Immature natural killer cell (primary cell): ENCODE data around the gene SOAT2. TPM values are rescaled to one million over a fixed set of nuclear protein-coding genes. Genes with fewer than 3 reads are reported as not detected.
"Not testable (repeated sequence)": the region's sequence is repeated elsewhere in the genome, so short reads cannot be mapped to it uniquely, and the experiment has no call there.

Experiments
- DNase-seq, 3 donors: peaks; one replicate each; pipeline ENCODE4 v3.0.0; 2022; ENCODE audit warnings: mixed read lengths in 1 of 3
- H3K27ac Mint-ChIP-seq, 6 donors: one replicate each; pipeline ENCODE4 v1.8.0; 2020; ENCODE audit warnings: mixed read lengths in 6 of 6, mild to moderate bottlenecking in 5 of 6, inconsistent platforms in 4 of 6, moderate library complexity in 3 of 6
- H3K27me3 Mint-ChIP-seq, 3 donors: one replicate each; pipeline ENCODE4 v1.8.0; 2020 to 2021; ENCODE audit warnings: low read depth in 3 of 3, mild to moderate bottlenecking in 3 of 3, mixed read lengths in 3 of 3, moderate library complexity in 3 of 3, inconsistent platforms in 1 of 3
- H3K36me3 Mint-ChIP-seq, 3 donors: one replicate each; pipeline ENCODE4 v1.8.0; 2020; ENCODE audit warnings: mixed read lengths in 3 of 3, inconsistent platforms in 2 of 3, mild to moderate bottlenecking in 2 of 3
- H3K4me1 Mint-ChIP-seq, 2 donors: one replicate each; pipeline ENCODE4 v1.8.0; 2020; ENCODE audit warnings: inconsistent platforms in 2 of 2, mild to moderate bottlenecking in 2 of 2, mixed read lengths in 2 of 2, moderate library complexity in 1 of 2
- H3K4me3 Mint-ChIP-seq, 5 donors: one replicate each; pipeline ENCODE4 v1.8.0; 2020; ENCODE audit warnings: mild to moderate bottlenecking in 5 of 5, mixed read lengths in 5 of 5, inconsistent platforms in 3 of 5, moderate library complexity in 3 of 5
- H3K9me3 Mint-ChIP-seq, 6 donors: one replicate each; pipeline ENCODE4 v1.8.0; 2020; ENCODE audit warnings: mild to moderate bottlenecking in 6 of 6, mixed read lengths in 6 of 6, inconsistent platforms in 4 of 6, moderate library complexity in 3 of 6
- polyA plus RNA-seq, 3 donors: library from polyadenylated mRNA; unstranded; fragments of 300-500 nt; fragmentation: Illumina TruSeq; gene quantifications; one replicate each; pipeline ENCODE4 v1.2.3, GENCODE V29; 2021

Gene SOAT2
- polyA plus RNA-seq, 3 donors from 2014 or later = not detected

DNA sequence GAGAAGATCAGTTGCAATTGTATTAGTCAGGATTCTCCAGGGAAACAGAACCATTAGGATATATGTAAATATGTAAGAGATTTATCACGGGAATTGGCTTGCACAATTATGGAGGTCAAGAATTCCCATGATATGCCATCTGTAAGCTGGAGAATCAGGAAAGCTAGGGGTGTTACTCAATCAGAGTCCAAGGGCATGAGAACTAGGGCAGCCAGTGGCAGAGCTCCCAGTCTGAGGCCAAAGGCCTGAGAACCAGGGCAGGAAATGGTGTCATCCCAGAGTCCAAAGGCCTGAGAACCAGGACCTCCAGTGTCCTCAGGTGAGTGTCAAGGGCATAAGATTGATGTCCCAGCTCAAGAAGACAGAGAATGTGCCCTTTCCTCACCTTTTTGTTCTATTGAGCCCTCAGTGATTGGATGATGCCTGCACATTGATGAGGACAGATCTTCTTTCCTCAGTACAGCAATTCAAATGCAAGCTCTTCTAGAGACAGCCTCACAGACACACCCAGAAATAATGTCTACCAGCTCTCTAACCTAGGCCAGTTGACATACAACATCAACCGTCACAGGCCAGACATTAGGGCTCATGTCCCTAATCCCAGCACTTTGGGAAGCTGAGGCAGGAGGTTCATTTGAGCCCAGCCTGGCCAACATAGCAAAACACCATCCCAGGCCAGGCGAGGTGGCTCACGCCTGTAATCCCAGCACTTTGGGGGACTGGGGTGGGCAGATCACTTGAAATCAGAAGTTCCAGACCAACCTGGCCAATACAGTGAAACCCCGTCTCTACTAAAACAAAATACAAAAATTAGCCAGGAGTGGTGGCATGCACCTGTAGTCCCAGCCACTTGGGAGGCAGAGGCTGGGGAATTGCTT lies 42.3 kb downstream of the SOAT2 start:
- Mint-ChIP-seq H3K9me3 (no peaks in the 10 kb centered on the region), H3K36me3 (no peaks in the 10 kb centered on the region), H3K27me3 (peaks cover 0 to 3% (median 3%) of the 10 kb centered on the region in 3 donors), H3K4me3 (no peak overlapping the region), H3K4me1 (no peaks in the 10 kb centered on the region), H3K27ac (no peak overlapping the region)
- no peak for DNase-seq

- Mint-ChIP-seq H3K4me3 (no peak overlapping the region), H3K36me3 (no peaks in the 10 kb centered on the region), H3K9me3 (no peaks in the 10 kb centered on the region), H3K27ac (no peak overlapping the region), H3K4me1 (no peaks in the 10 kb centered on the region), H3K27me3 (peaks cover 0 to 4% (median 3%) of the 10 kb centered on the region in 3 donors)
- no peak for DNase-seq
Measured at GRCh38 chr12:53147181-53147580, 43.9 kb downstream of the SOAT2 start.

DNA sequence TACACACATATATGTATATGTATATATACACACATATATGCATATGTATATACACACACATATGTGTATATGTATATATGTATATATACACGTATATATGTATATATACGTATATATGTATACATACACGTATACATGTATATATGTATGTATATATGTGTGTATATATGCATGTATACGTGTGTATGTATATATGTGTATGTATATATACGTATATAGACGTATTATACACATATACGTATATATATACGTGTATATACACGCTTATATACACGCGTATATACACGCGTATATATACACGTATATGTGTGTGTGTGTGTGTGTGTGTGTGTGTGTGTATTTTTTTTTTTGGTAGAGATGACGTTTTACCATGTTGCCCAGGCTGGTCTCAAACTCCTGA lies 44.4 kb downstream of the SOAT2 start:
- H3K27ac Mint-ChIP-seq = no peak overlapping the region
- H3K4me1 Mint-ChIP-seq = no peaks in the 10 kb centered on the region
- peaks cover 0 to 4% (median 3%) of the 10 kb centered on the region in 3 donors for H3K27me3 Mint-ChIP-seq
- no peaks in the 10 kb centered on the region for H3K36me3 Mint-ChIP-seq
- H3K9me3 Mint-ChIP-seq = no peaks in the 10 kb centered on the region
- no peak overlapping the region for H3K4me3 Mint-ChIP-seq
- DNase-seq = no peak

- Mint-ChIP-seq H3K4me3 (no peak overlapping the region), H3K4me1 (no peaks in the 10 kb centered on the region), H3K27ac (no peak overlapping the region), H3K27me3 (peaks cover 0 to 4% (median 3%) of the 10 kb centered on the region in 3 donors), H3K36me3 (no peaks in the 10 kb centered on the region), H3K9me3 (no peaks in the 10 kb centered on the region)
- no peak for DNase-seq
Measured at GRCh38 chr12:53151039-53151438, 47.8 kb downstream of the SOAT2 start.

GRCh38 chr12:53152390-53152789 lies 49.1 kb downstream of the SOAT2 start:
- no peaks in the 10 kb centered on the region for H3K36me3 Mint-ChIP-seq
- H3K27ac Mint-ChIP-seq = no peak overlapping the region
- DNase-seq = no peak
- H3K4me1 Mint-ChIP-seq = no peaks in the 10 kb centered on the region
- H3K9me3 Mint-ChIP-seq = no peaks in the 10 kb centered on the region
- no peak overlapping the region for H3K4me3 Mint-ChIP-seq
- H3K27me3 Mint-ChIP-seq = peaks cover 2 to 4% (median 3%) of the 10 kb centered on the region in 3 donors

GRCh38 chr12:53159195-53159839 lies 56.0 kb downstream of the SOAT2 start:
- Mint-ChIP-seq H3K36me3 (peaks cover 0 to 12% (median 1%) of the 10 kb centered on the region in 3 donors), H3K27ac (peak overlapping the region in 2 of 6 donors; percentile 2 to 54), H3K9me3 (no peaks in the 10 kb centered on the region), H3K4me3 (no peak overlapping the region), H3K27me3 (peaks cover 0 to 2% (median 0%) of the 10 kb centered on the region in 3 donors), H3K4me1 (peaks cover 6 to 8% of the 10 kb centered on the region in 2 donors)
- DNase-seq = peak; percentile 78 to 85 (median 79)

GRCh38 chr12:53160000-53160399 lies 56.7 kb downstream of the SOAT2 start:
- H3K27ac Mint-ChIP-seq = no peak overlapping the region

DNA sequence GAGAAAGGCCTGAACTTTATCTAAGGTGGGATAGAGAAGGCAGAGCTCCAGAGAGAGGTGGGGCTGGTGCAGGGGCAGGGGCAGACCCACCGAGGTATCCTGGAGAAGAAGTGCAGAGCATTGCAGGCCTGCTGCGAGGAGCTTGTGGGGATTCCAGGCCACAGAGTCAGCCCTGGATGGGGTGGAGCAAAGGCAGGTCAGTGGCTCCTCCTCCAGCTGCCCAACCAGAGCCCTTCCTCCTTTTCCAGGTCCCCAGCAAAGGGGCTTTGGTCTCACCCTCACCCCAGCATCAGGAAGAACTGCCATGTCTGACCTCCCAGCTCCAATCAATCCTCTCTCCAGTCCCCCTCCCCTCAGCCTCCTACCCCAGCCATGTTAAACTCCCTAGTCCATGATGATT lies 57.4 kb downstream of the SOAT2 start:
- no peak overlapping the region for H3K4me3 Mint-ChIP-seq
- H3K27me3 Mint-ChIP-seq = peaks cover 0 to 2% (median 0%) of the 10 kb centered on the region in 3 donors
- H3K27ac Mint-ChIP-seq = no peak overlapping the region
- no peak for DNase-seq
- peaks cover 0 to 14% (median 5%) of the 10 kb centered on the region in 3 donors for H3K36me3 Mint-ChIP-seq
- peaks cover 6 to 8% of the 10 kb centered on the region in 2 donors for H3K4me1 Mint-ChIP-seq
- H3K9me3 Mint-ChIP-seq = no peaks in the 10 kb centered on the region

More at GRCh38 chr12:53160000-53160399, 56.7 kb downstream of the SOAT2 start:
- DNase-seq = no peak
- H3K27me3 Mint-ChIP-seq = peaks cover 0 to 2% (median 0%) of the 10 kb centered on the region in 3 donors
- no peaks in the 10 kb centered on the region for H3K9me3 Mint-ChIP-seq
- no peak overlapping the region for H3K4me3 Mint-ChIP-seq
- peaks cover 6 to 8% of the 10 kb centered on the region in 2 donors for H3K4me1 Mint-ChIP-seq
- H3K36me3 Mint-ChIP-seq = peaks cover 0 to 14% (median 5%) of the 10 kb centered on the region in 3 donors

- peaks cover 3 to 17% (median 5%) of the 10 kb centered on the region in 3 donors for H3K36me3 Mint-ChIP-seq
- no peaks in the 10 kb centered on the region for H3K9me3 Mint-ChIP-seq
- H3K4me1 Mint-ChIP-seq = peaks cover 6 to 8% of the 10 kb centered on the region in 2 donors
- no peak for DNase-seq
- peaks cover 0 to 2% (median 0%) of the 10 kb centered on the region in 3 donors for H3K27me3 Mint-ChIP-seq
- no peak overlapping the region for H3K27ac Mint-ChIP-seq
- no peak overlapping the region for H3K4me3 Mint-ChIP-seq
Measured at GRCh38 chr12:53161119-53161911, 58.0 kb downstream of the SOAT2 start.

- not testable (repeated sequence) for H3K27ac Mint-ChIP-seq, H3K4me1 Mint-ChIP-seq, H3K4me3 Mint-ChIP-seq, DNase-seq, H3K9me3 Mint-ChIP-seq, H3K27me3 Mint-ChIP-seq
- peaks cover 4 to 18% (median 5%) of the 10 kb centered on the region in 3 donors for H3K36me3 Mint-ChIP-seq
Measured at GRCh38 chr12:53163008-53163407, 59.7 kb downstream of the SOAT2 start.

GRCh38 chr12:53166837-53167236 lies 63.6 kb downstream of the SOAT2 start:
- no peaks in the 10 kb centered on the region for H3K9me3 Mint-ChIP-seq
- peaks cover 8 to 15% (median 14%) of the 10 kb centered on the region in 3 donors for H3K36me3 Mint-ChIP-seq
- DNase-seq = no peak
- H3K27ac Mint-ChIP-seq = no peak overlapping the region
- H3K4me1 Mint-ChIP-seq = no peaks in the 10 kb centered on the region
- H3K27me3 Mint-ChIP-seq = peaks cover 0 to 3% (median under 1%) of the 10 kb centered on the region in 3 donors
- H3K4me3 Mint-ChIP-seq = no peak overlapping the region

GRCh38 chr12:53169644-53170043 lies 66.4 kb downstream of the SOAT2 start:
- Mint-ChIP-seq H3K27ac (no peak overlapping the region), H3K36me3 (peaks cover 8 to 11% (median 10%) of the 10 kb centered on the region in 3 donors), H3K27me3 (peaks cover 0 to 3% (median 2%) of the 10 kb centered on the region in 3 donors), H3K4me3 (no peak overlapping the region), H3K9me3 (no peaks in the 10 kb centered on the region), H3K4me1 (no peaks in the 10 kb centered on the region)
- DNase-seq = no peak

DNA sequence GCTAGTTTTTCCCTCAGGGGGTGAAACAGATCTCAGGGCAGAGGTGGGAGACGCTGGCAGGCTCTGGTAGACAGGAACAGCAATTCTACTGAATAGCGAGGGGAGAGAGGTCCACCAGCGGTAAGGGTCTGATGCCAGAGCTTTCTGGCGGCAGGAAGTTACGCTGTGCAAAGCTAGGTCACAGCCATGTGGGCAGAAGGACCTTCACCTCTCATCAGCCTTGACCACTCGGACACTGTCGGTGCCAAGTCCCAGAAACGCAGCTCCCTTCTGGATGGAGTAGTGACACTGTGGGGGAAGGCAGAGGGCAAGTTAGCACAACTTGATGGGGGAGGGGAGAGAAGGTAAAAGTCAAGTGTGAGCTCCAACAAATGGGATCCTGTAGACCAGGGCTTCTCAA lies 66.9 kb downstream of the SOAT2 start:
- DNase-seq = no peak
- peaks cover 0 to 3% (median 2%) of the 10 kb centered on the region in 3 donors for H3K27me3 Mint-ChIP-seq
- H3K4me3 Mint-ChIP-seq = no peak overlapping the region
- peaks cover 8 to 11% (median 10%) of the 10 kb centered on the region in 3 donors for H3K36me3 Mint-ChIP-seq
- H3K9me3 Mint-ChIP-seq = no peaks in the 10 kb centered on the region
- no peaks in the 10 kb centered on the region for H3K4me1 Mint-ChIP-seq
- no peak overlapping the region for H3K27ac Mint-ChIP-seq
